Measurements from ENCODE around the gene DYSF.

The DYSF gene

GRCh38 chr2:71721669-71722068, 268.3 kb downstream of the DYSF start:
- no peak for TF ChIP-seq CTCF (IDR thresholded peaks at IDR 0.05)

DNA sequence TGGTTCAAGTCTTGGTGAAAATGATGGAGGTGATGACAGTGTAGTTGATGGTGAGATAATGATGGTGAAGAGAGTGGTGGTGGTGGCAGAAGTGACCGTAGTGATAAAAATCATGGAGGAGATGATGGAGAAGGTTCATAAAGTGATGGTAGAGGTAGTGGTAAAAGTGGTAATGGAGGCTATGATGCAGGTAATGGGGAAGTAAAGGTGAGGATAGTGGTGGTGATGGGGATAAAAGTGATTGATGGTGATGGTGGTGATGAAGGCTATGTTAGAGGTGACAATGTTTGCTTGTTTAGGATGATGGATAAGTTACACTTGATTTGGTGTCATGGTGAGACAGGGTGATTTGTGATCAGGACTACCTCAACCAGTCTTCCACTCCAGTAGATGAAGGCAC, 268.9 kb downstream of the DYSF start:
- no peak for TF ChIP-seq CTCF (IDR thresholded peaks at IDR 0.05)

GRCh38 chr2:71724793-71725192, 271.4 kb downstream of the DYSF start:
- no peak for TF ChIP-seq CTCF (IDR thresholded peaks at IDR 0.05)

DNA sequence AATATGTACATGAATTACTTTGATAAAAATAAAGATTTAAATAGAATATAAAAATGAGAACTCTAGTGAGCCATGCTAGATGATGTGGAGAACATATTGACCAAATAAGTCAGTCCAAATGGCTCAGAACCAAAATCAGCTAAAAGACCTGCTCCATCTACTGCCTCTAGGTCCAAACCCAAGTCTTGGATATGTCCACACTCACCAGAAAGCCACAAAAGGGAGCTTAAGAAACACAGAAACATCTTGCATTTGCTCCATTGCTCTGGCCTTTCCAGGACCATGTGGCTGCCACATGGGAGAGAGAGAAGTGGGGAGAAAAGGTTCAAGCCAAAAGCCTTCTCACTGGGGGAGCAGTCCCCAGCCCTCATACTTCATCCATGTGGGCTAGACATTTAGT, 272.5 kb downstream of the DYSF start:
- TF ChIP-seq CTCF (IDR thresholded peaks at IDR 0.05) = no peak

DNA sequence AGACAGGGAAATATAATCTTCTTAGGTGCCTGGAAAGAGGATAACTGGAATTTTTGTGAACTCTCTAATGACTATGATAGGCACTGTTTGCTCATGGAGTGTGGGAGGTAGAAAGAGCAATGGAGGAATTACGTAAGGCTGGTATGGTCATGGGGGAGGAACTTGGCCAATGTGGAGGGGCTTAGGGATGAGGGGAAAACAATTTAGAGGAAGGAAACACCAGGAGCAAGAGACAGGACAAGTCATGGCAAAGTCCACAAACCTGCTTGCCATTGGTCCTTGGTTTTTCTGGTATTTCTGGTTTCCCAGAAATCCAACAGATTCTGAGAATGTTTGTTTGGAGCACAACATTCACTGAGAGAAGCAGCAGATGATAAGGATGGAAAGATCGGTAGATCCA, 274.2 kb downstream of the DYSF start:
- no peak for TF ChIP-seq CTCF (IDR thresholded peaks at IDR 0.05)

GRCh38 chr2:71728036-71728435, 274.7 kb downstream of the DYSF start:
- no peak for TF ChIP-seq CTCF (IDR thresholded peaks at IDR 0.05)

GRCh38 chr2:71730785-71731383, 277.5 kb downstream of the DYSF start:
- TF ChIP-seq CTCF (IDR thresholded peaks at IDR 0.05) = no peak

DNA sequence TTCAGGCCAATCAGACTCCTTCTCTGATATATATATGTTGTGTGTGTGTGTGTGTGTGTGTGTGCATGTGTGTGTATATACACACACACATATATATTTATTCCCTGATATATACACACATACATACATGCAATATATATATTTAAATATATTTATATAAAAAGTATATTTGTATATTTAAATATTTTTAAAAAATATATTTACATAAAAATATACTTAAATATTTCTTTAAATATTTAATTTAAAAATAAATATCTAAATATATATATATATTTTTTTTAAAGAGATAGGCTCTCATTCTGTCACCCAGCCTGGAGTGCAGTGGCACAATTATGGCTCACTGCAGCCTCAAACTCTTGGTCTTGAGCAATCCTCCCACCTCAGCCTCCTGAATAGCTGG, 281.3 kb downstream of the DYSF start:
- TF ChIP-seq CTCF (IDR thresholded peaks at IDR 0.05) = no peak
